Cardiac atrium fibroblast (primary cell): ENCODE measurements around the gene CFAP251. TPM values are rescaled to one million over a fixed set of nuclear protein-coding genes. Genes with fewer than 3 reads are reported as not detected.

Experiments used
- total RNA-seq: library from RNA; depleted of rRNA; stranded (reverse); fragments of >200 nt; gene quantifications from 2 replicates; pipeline ENCODE4 v1.2.3, GENCODE V29; 2015

Gene CFAP251, protein sequence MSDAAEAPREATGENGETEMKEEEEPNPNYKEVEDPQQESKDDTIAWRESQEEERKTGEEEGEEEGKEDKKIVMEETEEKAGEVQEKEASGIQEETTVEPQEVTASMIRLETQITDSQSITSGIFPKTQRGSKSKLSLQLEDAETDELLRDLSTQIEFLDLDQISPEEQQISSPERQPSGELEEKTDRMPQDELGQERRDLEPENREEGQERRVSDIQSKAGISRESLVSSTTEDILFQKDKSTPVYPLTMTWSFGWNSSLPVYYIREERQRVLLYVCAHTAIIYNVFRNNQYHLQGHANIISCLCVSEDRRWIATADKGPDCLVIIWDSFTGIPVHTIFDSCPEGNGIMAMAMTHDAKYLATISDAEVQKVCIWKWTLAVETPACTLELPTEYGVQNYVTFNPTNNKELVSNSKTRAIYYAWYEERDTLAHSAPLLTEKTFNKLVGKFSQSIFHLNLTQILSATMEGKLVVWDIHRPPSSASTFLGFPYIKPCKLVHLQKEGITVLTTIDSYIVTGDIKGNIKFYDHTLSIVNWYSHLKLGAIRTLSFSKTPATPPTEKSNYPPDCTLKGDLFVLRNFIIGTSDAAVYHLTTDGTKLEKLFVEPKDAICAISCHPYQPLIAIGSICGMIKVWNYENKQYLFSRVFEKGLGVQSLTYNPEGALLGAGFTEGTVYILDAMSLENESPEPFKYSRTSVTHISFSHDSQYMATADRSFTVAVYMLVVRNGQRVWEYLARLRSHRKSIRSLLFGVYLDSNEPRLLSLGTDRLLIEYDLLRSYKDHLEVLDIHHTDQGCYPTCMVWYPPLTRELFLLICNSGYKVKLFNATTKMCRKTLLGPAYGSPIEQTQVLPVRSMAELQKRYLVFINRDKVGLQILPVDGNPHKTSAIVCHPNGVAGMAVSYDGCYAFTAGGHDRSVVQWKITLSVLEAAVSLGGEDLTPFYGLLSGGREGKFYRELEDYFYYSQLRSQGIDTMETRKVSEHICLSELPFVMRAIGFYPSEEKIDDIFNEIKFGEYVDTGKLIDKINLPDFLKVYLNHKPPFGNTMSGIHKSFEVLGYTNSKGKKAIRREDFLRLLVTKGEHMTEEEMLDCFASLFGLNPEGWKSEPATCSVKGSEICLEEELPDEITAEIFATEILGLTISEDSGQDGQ
- 1.6 and 2.6 TPM in 2 replicates for total RNA-seq

DNA sequence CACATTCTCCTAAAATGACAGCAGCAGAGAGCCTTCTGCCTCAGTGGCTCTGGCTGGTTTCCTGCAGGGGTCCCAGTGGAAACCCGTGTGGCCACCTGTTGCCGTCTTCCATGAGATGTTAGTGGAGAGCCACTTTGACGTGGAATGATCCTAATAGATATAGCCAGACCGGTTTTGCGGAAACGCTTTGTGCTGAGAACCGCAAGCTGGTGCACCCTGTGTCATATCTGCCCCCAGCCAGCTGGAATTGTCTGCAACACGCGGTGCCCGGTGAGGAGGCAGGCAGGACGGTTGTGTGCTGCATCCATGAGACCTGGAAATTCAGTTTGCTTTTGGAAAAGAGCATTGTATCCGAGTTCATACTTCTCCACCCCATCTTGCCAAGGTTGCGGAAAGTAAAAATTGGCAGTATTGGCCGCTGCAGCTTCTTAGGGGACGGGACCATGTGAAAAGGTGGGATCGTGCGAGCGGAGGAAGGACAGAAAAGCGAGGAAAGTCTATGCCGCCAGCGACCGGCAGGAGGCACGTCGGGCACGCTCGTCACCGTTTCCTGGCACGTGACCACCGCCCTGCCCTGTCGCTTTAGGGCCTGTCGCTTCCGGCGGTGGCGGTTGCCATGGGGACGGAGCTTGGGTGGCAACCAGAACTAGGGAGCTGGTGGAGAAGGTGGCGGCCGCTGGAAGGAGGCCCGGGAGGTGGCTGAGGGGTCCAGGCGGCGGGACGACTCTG, at the start of gene CFAP251:
TSS of gene CFAP251 (plus strand) at position 643 of the 729 bp plus-strand sequence. CDS start 2,714 bp downstream, outside the sequence.

DNA sequence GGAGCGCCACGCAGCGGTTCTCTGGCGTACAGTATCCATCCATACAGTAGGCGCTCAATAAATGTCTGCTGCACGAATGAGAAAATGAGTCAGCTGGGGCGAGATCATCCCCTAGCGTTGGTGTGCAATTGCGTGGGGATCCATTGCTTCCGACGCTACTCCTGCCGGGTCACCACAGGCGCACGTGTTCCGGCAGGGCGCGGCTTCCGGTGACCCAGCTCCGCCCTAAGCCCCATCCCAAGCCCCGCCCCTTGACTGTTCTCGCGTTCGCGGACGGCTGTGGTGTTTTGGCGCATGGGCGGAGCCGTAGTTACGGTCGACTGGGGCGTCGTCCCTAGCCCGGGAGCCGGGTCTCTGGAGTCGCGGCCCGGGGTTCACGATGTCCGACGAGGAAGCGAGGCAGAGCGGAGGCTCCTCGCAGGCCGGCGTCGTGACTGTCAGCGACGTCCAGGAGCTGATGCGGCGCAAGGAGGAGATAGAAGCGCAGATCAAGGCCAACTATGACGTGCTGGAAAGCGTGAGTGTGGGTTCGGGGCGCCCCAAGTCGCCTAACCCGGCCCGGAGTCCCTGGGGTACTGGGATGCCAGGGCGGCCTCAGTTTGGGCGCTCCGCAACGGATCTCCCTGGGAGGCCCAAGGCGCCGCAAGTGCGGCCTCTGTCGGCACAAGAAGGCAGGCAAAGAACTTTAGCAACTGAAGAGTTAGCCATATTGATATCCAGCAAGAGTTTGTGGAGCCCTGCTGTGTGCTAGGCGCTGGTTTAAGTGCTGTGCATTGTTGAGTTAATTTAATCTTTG, 29.7 kb upstream of the CFAP251 start, which contains the start of gene PSMD9:
TSS of gene PSMD9 (plus strand) at position 313 of the 796 bp plus-strand sequence. CDS start at position 380, 67 bp downstream.

GRCh38 chr12:122021822-122022392, 103.5 kb downstream of the CFAP251 start, which contains the start of gene BCL7A:
Gene BCL7A, plus strand, starts transcription at chr12:122021884. Its CDS starts 208 bp downstream, at chr12:122022092.

Other genes starting within 250 kb of the CFAP251 start
- gene MORN3, start 248.9 kb upstream of the CFAP251 start, total RNA-seq: 0.90 TPM in 1 of 2 replicates, not detected in the other
- gene TMEM120B, start 205.8 kb upstream of the CFAP251 start, total RNA-seq: 7.8 and 13.2 TPM in 2 replicates
- 0.97 and 3.1 TPM in 2 replicates for gene RHOF, start 124.9 kb upstream of the CFAP251 start, total RNA-seq
- 3.1 and 4.7 TPM in 2 replicates for gene SETD1B, start 114.6 kb upstream of the CFAP251 start, total RNA-seq
- gene HPD, start 59.7 kb upstream of the CFAP251 start, total RNA-seq: 11.4 and 17.8 TPM in 2 replicates
- 90.4 and 107 TPM in 2 replicates for gene PSMD9, start 29.8 kb upstream of the CFAP251 start, total RNA-seq
- gene BCL7A, start 103.3 kb downstream of the CFAP251 start, total RNA-seq: 1.3 and 2.4 TPM in 2 replicates
- gene MLXIP, start 160.2 kb downstream of the CFAP251 start, total RNA-seq: 16.2 and 24.1 TPM in 2 replicates